Gastroesophageal sphincter (tissue), 4 donors: ENCODE results near the gene CNGA4. TPM values are rescaled to one million over a fixed set of nuclear protein-coding genes. Genes with fewer than 3 reads are reported as not detected.

Experiments used
- ATAC-seq: fragments of 150-250 bp; one replicate; pipeline ENCODE4 v1.9.1; 2016; ENCODE audit warnings: mild to moderate bottlenecking, moderate library complexity
- H3K27ac ChIP-seq, 4 donors: fragments of 200-600 bp; sonication (generic) in 3 of 4; 1 replicate in 3 of 4; 2 replicates in 1 of 4; pipeline ENCODE4 v1.5.1; 2016 to 2019
- H3K27me3 ChIP-seq: fragments of 200-600 bp; sonication (generic); one replicate; pipeline ENCODE4 v1.5.1; 2019
- H3K36me3 ChIP-seq, 2 donors: fragments of 200-600 bp; sonication (generic); one replicate each; pipeline ENCODE4 v1.5.1; 2019; ENCODE audit warnings: control low read depth in 1 of 2
- H3K4me1 ChIP-seq, 3 donors: fragments of 200-600 bp; sonication (generic); 1 replicate in 2 of 3; 2 replicates in 1 of 3; pipeline ENCODE4 v1.5.1; 2016 to 2019; ENCODE audit warnings: control low read depth in 2 of 3
- H3K4me3 ChIP-seq, 2 donors: fragments of 200-600 bp; sonication (generic); one replicate each; pipeline ENCODE4 v1.5.1; 2019; ENCODE audit warnings: mild to moderate bottlenecking in 1 of 2, moderate library complexity in 1 of 2
- H3K9me3 ChIP-seq, 3 donors: fragments of 200-600 bp; sonication (generic); one replicate each; pipeline ENCODE4 v1.5.1; 2017 to 2019; ENCODE audit warnings: control low read depth in 2 of 3
- EP300 ChIP-seq: sonication (generic); formaldehyde crosslinking; IDR thresholded peaks from one replicate; pipeline ENCODE4 v1.6.1; 2017; ENCODE audit warnings: antibody characterized with exemption, mild to moderate bottlenecking
- POLR2A ChIP-seq, 2 donors: fragments of 450-650 bp; IDR thresholded peaks; one replicate each; pipeline ENCODE4 v1.6.1; 2017; ENCODE audit warnings: antibody characterized with exemption in 2 of 2, mild to moderate bottlenecking in 2 of 2, moderate library complexity in 1 of 2
- POLR2AphosphoS5 ChIP-seq: sonication (generic); formaldehyde crosslinking; IDR thresholded peaks from one replicate; pipeline ENCODE4 v1.6.1; 2017; ENCODE audit warnings: antibody characterized with exemption
- WGBS, 2 donors: methylation state at CpG; one replicate each; pipeline ENCODE4 v1.1.5; 2018; ENCODE audit warnings: low coverage in 1 of 2; 5-methylcytosine and 5-hydroxymethylcytosine counted together
- total RNA-seq, 4 donors: library from RNA; depleted of rRNA; stranded (reverse); fragments of >200 nt; gene quantifications; one replicate each; pipeline ENCODE4 v1.1.0, GENCODE V29; 2016
- TF ChIP-seq, protein P1 (sequence below), 4 experiments: fragments of 200-600 bp in 2 of 4; fragments of 450-650 bp in 2 of 4; sonication (generic) in 1 of 4; IDR thresholded peaks; one replicate each; pipeline ENCODE4 v1.5.1; 2017 to 2019; ENCODE audit warnings: antibody characterized with exemption in 4 of 4, mild to moderate bottlenecking in 2 of 4, moderate library complexity in 2 of 4

The CNGA4 gene
- total RNA-seq, 4 donors from 2014 or later, result 0.73 TPM; not detected in 3

DNA sequence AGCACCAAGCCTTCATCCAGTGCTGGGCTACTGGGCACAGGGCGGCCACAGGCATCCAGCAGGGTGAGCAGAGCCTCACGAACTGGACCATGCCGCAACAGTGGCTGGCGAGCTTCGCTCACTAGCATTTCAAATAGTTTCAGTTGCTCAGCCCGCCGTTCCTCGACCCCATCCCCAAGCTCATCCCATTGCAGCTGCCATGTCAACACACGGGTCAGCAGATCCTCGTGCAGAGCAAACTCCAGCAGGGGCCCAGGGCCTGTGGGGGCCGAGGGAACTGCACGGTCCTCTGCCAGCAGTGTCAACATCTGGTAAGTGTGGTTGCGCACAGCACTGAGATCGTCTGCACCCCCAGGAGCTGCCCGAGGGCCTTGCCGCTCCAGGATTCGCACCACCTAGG is 15.0 kb upstream of the CNGA4 start:
- H3K36me3 ChIP-seq, result peaks cover 3 to 57% of the 10 kb centered on the region in 2 donors
- 99% methylated on average over 9 of the region's 17 CpGs; no CpG with 5 or more reads in 1 of the 2 donors for WGBS, 2 donors
- no peak for ATAC-seq
- H3K9me3 ChIP-seq, result no peaks in the 10 kb centered on the region
- H3K27me3 ChIP-seq, result no peaks in the 10 kb centered on the region
- TF ChIP-seq POLR2AphosphoS5, result no peak
- TF ChIP-seq, protein P1, sequence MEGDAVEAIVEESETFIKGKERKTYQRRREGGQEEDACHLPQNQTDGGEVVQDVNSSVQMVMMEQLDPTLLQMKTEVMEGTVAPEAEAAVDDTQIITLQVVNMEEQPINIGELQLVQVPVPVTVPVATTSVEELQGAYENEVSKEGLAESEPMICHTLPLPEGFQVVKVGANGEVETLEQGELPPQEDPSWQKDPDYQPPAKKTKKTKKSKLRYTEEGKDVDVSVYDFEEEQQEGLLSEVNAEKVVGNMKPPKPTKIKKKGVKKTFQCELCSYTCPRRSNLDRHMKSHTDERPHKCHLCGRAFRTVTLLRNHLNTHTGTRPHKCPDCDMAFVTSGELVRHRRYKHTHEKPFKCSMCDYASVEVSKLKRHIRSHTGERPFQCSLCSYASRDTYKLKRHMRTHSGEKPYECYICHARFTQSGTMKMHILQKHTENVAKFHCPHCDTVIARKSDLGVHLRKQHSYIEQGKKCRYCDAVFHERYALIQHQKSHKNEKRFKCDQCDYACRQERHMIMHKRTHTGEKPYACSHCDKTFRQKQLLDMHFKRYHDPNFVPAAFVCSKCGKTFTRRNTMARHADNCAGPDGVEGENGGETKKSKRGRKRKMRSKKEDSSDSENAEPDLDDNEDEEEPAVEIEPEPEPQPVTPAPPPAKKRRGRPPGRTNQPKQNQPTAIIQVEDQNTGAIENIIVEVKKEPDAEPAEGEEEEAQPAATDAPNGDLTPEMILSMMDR (IDR thresholded peaks at IDR 0.05), result no peak
- TF ChIP-seq POLR2A (IDR thresholded peaks at IDR 0.05), result no peak
- TF ChIP-seq EP300, result no peak
- peaks cover 0 to 14% (median 3%) of the 10 kb centered on the region in 3 donors for H3K4me1 ChIP-seq
- H3K4me3 ChIP-seq, result no peak overlapping the region
- no peak overlapping the region for H3K27ac ChIP-seq

DNA sequence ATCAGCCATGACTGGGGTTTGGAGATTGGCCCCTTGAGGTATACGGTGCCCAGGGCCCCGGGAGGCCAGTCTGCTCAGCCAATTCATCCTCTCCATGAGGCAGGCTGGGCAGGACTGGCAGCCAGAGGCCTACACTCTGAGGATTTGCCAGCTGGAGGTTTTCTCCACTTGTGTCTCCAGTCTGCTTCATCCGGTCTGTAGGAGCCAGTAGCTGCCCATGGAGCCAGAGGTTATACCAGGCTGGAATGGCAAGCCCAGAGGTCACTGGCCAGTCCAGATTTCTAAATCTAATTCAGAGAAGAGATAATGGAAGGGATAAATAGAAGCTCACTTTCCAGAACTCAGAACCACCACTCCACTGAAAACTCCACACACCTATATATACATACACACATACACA is 14.5 kb upstream of the CNGA4 start:
- no peak for ATAC-seq
- H3K36me3 ChIP-seq, result peaks cover 3 to 51% of the 10 kb centered on the region in 2 donors

GRCh38 chr11:6225024-6225423 is 13.9 kb upstream of the CNGA4 start:
- TF ChIP-seq POLR2A (IDR thresholded peaks at IDR 0.05), result no peak
- TF ChIP-seq, protein P1 (IDR thresholded peaks at IDR 0.05), result no peak
- no peak for TF ChIP-seq POLR2AphosphoS5
- TF ChIP-seq EP300, result no peak
- Histone ChIP-seq H3K27me3 (no peaks in the 10 kb centered on the region), H3K9me3 (no peaks in the 10 kb centered on the region), H3K27ac (no peak overlapping the region), H3K4me1 (peaks cover 0 to 14% (median 3%) of the 10 kb centered on the region in 3 donors), H3K4me3 (no peak overlapping the region), H3K36me3 (peaks cover 3 to 45% of the 10 kb centered on the region in 2 donors)
- no peak for ATAC-seq
- 77 to 82% methylated on average over 1 of the region's 1 CpG for WGBS, 2 donors

More for the DNA sequence above, 14.5 kb upstream of the CNGA4 start:
- TF ChIP-seq POLR2AphosphoS5, result no peak
- no peak for TF ChIP-seq POLR2A (IDR thresholded peaks at IDR 0.05)
- TF ChIP-seq, protein P1 (IDR thresholded peaks at IDR 0.05), result no peak
- no peak for TF ChIP-seq EP300
- Histone ChIP-seq H3K9me3 (no peaks in the 10 kb centered on the region), H3K27me3 (no peaks in the 10 kb centered on the region), H3K4me3 (no peak overlapping the region), H3K4me1 (peaks cover 0 to 16% (median 3%) of the 10 kb centered on the region in 3 donors), H3K27ac (no peak overlapping the region)
- 100% methylated on average over 3 of the region's 3 CpGs; no CpG with 5 or more reads in 1 of the 2 donors for WGBS, 2 donors

DNA sequence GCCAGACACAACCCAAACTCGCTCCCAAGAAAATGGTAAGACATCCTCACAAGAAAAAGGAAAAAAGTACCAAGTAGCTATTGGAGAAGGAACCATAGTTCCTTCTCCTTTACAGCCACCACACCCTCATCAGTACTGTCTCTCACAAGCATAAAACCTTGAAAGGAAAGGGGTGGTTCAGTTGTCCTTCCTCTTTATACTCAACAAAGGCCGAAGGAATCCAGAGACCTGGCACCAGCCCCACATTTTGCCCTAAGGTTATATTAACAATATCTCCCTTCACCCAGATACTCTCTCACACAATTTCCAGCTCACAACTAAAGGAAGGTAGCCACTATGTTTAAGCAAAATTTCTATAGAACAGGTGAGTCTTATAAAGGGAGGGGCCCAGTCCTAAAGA is 13.0 kb upstream of the CNGA4 start:
- no peaks in the 10 kb centered on the region for H3K27me3 ChIP-seq
- peaks cover 3 to 37% of the 10 kb centered on the region in 2 donors for H3K36me3 ChIP-seq
- H3K27ac ChIP-seq, result no peak overlapping the region
- 64% methylated on average over 2 of the region's 2 CpGs; no CpG with 5 or more reads in 1 of the 2 donors for WGBS, 2 donors
- TF ChIP-seq POLR2AphosphoS5 (no peak), EP300 (no peak), POLR2A (IDR thresholded peaks at IDR 0.05) (no peak)
- TF ChIP-seq, protein P1 (IDR thresholded peaks at IDR 0.05), result no peak
- peaks cover 0 to 18% (median 3%) of the 10 kb centered on the region in 3 donors for H3K4me1 ChIP-seq
- no peaks in the 10 kb centered on the region for H3K9me3 ChIP-seq
- H3K4me3 ChIP-seq, result no peak overlapping the region
- ATAC-seq, result no peak

DNA sequence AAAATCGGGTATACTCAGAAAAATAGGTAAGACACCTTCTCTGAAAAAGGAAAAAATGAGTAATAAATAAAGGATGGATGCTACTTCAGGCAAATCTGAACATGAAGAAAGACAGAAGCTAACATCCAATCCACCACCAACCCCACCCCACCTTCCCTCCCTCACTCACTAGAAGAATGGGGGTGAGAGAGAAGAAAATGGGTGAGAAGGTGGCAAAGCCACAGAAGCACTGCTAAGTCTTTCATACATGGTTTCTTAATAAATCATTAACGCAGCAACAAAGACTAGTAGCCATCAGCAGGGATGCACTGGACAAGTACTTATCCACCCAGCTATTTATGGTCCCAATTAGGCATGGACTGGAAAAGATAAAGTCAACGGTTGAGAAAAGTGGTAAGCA is 10.4 kb upstream of the CNGA4 start:
- Histone ChIP-seq H3K36me3 (peaks cover 0 to 10% of the 10 kb centered on the region in 2 donors), H3K27ac (no peak overlapping the region), H3K9me3 (no peaks in the 10 kb centered on the region), H3K27me3 (no peaks in the 10 kb centered on the region), H3K4me3 (no peak overlapping the region), H3K4me1 (peaks cover 0 to 39% (median 8%) of the 10 kb centered on the region in 3 donors)
- TF ChIP-seq EP300 (no peak), POLR2A (IDR thresholded peaks at IDR 0.05) (no peak), POLR2AphosphoS5 (no peak)
- TF ChIP-seq, protein P1 (IDR thresholded peaks at IDR 0.05), result no peak
- ATAC-seq, result no peak
- 55 to 88% methylated on average over 2 to 3 of the region's 3 CpGs for WGBS, 2 donors
